T-helper 1 cell (primary cell): ENCODE results near the gene PPP2R1A.
"Not testable (repeated sequence)": the region's sequence is repeated elsewhere in the genome, so short reads cannot be mapped to it uniquely, and the experiment has no call there.

Experiments used
- DNase-seq, 5 donors: peaks; one replicate each; pipeline ENCODE4 v3.0.0-alpha.2; 2012 to 2020

Gene PPP2R1A

DNA sequence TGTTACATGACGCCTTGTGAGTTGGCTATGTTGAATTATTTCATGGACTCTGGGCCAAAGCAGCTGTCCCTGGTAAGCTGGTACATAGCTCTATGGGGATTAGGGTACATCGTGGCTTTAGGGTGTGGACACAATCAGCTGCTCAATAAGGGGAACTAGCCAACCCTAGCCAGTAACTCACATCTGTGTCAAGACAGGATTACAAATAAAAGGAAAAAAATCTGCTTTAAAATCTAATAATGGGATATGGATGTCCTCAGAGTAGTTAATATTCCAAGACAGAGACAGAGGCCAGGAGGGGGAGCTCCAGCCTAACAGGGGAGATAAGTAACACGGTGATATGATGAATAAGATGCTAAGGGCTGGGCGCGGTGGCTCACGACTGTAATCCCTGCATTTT lies 58.4 kb downstream of the PPP2R1A start:
- peak; percentile 7 to 60 (median 34) for DNase-seq

DNA sequence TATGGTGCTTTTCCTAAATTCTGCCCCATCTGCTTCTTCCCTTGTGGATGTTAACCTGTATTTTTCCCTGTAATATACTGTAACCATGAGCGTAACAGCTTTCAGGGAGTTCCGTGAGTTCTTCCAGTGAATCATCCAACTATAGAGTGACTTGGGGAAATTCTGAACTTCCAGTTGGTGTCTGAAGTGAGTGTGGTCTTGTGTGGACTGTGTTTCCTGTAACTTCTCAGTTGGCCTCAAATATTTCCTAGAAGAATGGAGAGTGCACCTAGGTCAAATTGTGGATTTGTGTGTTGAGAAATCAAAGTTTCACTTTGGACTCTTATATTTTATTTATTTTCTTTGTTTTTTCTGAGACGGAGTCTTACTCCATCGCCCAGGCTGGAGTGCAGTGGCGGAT lies 68.6 kb downstream of the PPP2R1A start:
- DNase-seq, result no peak

- DNase-seq, result not testable (repeated sequence)
These were observed 75.7 kb downstream of the PPP2R1A start for GRCh38 chr19:52265556-52265955.

DNA sequence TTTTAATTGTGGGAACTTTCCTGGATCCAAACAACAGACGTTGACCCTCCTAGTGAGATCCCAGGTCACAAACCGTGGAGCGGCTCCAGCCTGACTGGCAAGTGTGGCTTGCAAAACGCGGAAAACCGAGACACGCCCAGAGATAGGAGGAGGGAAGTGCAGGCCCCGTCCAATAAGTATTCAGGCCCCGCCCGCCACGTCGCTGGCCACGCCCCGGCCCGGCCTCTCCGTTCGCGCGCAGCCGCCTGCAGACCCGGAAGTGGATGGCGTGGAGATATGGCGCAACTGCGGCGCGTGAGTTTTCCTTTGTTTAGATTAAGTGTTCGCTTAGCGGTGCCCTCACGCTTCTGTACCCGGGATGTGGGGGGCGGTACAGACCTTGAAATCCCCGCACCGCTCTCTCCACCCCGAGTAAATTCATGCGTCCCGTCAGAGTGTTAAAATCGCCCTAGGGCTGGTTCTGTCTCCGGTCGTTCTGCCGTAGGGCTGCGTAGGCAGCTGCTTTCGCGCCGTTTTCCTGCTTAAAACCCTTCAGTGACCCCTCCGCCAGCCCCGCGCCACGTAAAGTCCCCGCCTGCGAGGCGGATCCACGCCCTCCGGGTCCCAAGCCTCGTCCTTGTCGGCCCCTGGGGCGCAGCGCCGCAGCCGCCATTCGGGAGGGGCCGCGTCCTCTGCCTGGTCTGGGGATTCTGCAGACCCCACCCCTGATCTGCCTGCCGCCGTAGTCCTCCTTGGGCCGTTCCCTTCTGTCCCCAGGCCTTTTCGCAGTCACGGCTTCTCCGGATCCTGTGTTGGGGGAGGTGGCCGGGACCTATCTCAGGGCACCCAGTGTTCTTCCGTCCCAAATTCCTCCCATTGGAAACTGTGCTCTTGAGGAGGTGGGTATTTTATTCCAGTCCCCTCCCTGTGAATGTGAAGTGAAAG lies 79.7 kb downstream of the PPP2R1A start, which contains the start of gene ZNF766:
ZNF766 (plus strand) TSS at position 250 of the 924 bp plus-strand sequence; CDS start at position 277, 27 bp downstream.
- DNase-seq, result peak; percentile 91 to 95 (median 94)

GRCh38 chr19:52270266-52270885 lies 80.5 kb downstream of the PPP2R1A start:
- peak in 1 of 5 donors; percentile 13 for DNase-seq

DNA sequence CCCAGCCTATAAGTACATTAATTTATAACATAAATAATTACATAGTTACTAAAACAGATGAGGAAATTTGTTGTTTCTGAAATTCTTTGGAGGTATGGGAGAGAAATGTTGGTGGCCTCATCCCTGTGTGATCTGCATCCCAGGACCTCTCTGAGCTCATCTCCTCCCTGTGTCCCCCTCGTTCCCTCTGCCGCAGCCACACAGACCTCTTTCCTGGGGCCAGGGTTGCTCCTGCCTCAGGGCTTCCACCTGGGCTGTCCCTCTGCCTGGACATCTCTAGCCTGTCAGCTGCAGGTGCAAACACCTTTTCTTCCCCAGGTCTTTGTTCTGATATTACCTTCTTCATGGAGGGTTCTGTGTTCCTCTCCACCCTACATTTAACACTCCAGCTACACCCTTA lies 83.4 kb downstream of the PPP2R1A start:
- no peak for DNase-seq

DNA sequence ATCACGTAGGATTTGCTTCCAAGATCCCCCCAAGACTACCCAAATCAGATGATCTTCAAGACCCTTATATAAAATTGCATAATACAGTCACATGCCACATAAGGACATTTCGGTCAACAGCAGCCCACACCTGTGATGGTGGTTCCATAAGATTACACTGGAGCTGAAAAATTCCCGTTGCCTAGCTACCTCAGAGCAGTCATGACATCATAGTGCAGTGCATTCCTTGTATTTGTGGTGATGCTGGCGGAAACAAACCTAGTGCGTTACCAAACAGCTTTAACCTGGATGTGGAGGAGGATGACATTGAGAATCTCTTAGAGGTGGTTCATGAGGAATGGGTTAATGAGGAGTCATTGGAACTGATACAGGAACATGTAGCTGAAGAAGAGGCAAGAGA lies 84.3 kb downstream of the PPP2R1A start:
- no peak for DNase-seq

DNA sequence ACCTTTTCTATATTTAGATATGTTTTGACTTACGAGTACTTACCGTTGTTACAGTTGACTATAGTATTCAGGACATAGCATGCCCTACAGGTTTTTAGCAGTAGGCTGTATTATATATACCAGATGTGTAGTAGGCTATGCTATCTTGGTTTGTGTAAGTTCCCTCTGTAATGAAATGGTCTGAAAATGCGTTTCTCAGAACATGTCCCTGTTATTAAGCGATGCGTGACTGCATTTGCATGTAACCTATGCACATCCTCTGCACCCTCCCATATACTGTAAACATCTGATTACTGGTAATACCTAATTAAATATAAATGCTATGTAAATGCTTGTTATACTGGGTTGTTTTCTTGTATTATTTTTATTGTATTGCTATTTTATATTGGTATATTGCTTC lies 86.1 kb downstream of the PPP2R1A start:
- no peak for DNase-seq

DNA sequence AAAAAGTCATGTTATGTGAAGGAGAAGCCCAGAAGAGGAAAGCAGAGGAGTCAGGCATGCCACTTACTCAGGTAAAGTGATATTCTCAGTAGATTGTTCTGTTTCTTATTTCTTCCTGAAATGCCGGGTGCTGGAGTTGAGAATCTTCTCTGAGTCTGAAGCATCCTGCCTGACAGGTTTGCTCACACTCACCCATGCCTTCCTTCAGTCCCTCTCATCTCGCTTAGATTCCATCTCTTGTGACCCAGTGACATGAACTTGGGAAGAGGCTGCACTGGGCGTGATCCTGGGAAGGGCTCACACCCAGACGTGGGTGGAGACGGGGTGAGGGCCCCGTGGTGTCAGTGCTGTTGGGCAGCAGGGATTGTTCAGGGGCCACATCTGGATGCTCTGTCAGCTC lies 87.6 kb downstream of the PPP2R1A start:
- no peak for DNase-seq
